Calu3 (cell line): Measurements from ENCODE around the gene MEX3D. TPM values are rescaled to one million over a fixed set of nuclear protein-coding genes. Genes with fewer than 3 reads are reported as not detected.

Source experiments
- BruUV-seq: library from RNA; stranded (reverse); fragments of 400-500 nt; replicated peaks from 2 replicates; lab custom pipeline; 2021; lab: Mats Ljungman, UMichigan
- CTCF ChIA-PET: fragments of 300-600 bp; sonication (Branson Sonifier 250); formaldehyde crosslinking; loops from one replicate; lab custom pipeline; 2022; ENCODE audit warnings: antibody characterized with exemption; lab: Charles Lee
- DNase-seq: peaks from one replicate; pipeline ENCODE4 v3.0.0; 2022
- H3K27ac Mint-ChIP-seq: one replicate; pipeline ENCODE4 v1.8.0; 2022; ENCODE audit warnings: mixed read lengths; ENCODE audit not compliant: unreplicated experiment
- H3K27me3 Mint-ChIP-seq: one replicate; pipeline ENCODE4 v1.8.0; 2022; ENCODE audit warnings: mixed read lengths; ENCODE audit not compliant: unreplicated experiment
- H3K36me3 Mint-ChIP-seq: one replicate; pipeline ENCODE4 v1.8.0; 2022; ENCODE audit warnings: mild to moderate bottlenecking, moderate library complexity, mixed read lengths; ENCODE audit not compliant: insufficient read depth, unreplicated experiment
- H3K4me1 Mint-ChIP-seq: one replicate; pipeline ENCODE4 v1.8.0; 2022; ENCODE audit warnings: mild to moderate bottlenecking, low read depth, mixed read lengths; ENCODE audit not compliant: unreplicated experiment
- H3K4me3 Mint-ChIP-seq: one replicate; pipeline ENCODE4 v1.8.0; 2022; ENCODE audit warnings: mild to moderate bottlenecking, low read depth, moderate library complexity, mixed read lengths; ENCODE audit not compliant: unreplicated experiment
- H3K9me3 Mint-ChIP-seq: one replicate; pipeline ENCODE4 v1.8.0; 2022; ENCODE audit warnings: low read depth, mixed read lengths; ENCODE audit not compliant: unreplicated experiment
- CTCF ChIP-seq: fragments of 200-600 bp; IDR thresholded peaks from one replicate; pipeline ENCODE4 v1.8.0; 2022; ENCODE audit warnings: antibody characterized with exemption; ENCODE audit not compliant: unreplicated experiment
- intact Hi-C: fragments of 100-400 bp; cut with micrococcal nuclease; formaldehyde crosslinking; loops from one replicate; pipeline ENCODE4 v1.10.0; 2022; ENCODE audit not compliant: unreplicated experiment
- total RNA-seq: library from RNA; stranded (reverse); gene quantifications from 2 replicates; pipeline ENCODE4 v1.2.3, GENCODE V29; 2022

Gene MEX3D
- total RNA-seq, 1 experiment from 2014 or later, result 41.4 TPM

DNA sequence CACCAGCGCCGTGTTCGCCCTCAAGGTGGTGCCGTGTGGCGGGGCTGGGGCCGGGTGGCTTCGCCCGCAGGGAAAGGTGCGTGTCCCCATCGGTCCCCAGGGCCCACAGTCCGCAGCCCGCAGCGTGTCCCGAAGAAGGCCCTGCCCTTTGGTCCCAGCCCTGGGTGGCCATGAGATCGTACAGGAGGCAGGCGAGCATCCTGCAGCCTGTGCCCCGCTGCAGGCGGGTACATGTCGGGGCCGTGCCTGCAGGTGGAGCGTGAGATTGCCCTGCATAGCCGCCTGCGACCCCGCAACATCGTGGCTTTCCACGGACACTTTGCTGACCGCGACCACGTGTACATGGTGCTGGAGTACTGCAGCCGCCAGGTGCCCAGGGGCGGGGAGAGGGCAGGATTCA lies 42.8 kb downstream of the MEX3D start:
- CTCF ChIA-PET, result no interaction called here
- no peak for TF ChIP-seq CTCF
- intact Hi-C loops, result no loop called here
- Mint-ChIP-seq H3K27ac (no peak overlapping the region), H3K4me1 (peaks cover 7% of the 10 kb centered on the region), H3K36me3 (no peaks in the 10 kb centered on the region), H3K27me3 (peaks cover 53% of the 10 kb centered on the region), H3K4me3 (no peak overlapping the region), H3K9me3 (no peaks in the 10 kb centered on the region)
- no peak for DNase-seq
- BruUV-seq, result no TSS peak

DNA sequence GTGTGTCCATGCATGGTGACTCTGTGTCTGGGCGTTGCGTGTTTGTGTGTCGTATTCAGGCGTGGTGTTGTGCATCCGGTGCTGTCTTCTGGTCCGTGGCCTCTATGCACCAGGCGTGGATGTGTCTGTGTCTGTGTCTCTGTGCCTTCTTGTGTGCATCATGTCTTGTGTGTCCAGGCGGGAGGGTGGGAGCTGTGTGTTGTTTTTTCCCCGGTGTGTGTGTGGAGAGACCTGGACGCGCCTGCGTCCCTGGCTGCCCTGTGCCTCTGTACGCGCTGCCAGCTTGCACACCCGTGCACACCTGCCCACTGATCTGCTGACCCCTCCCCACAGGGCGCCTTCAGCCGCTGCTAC lies 43.2 kb downstream of the MEX3D start:
- no peaks in the 10 kb centered on the region for H3K36me3 Mint-ChIP-seq
- no peak overlapping the region for H3K27ac Mint-ChIP-seq
- no peak overlapping the region for H3K4me3 Mint-ChIP-seq
- CTCF ChIA-PET, result no interaction called here
- no peak for DNase-seq
- no TSS peak for BruUV-seq
- H3K4me1 Mint-ChIP-seq, result peaks cover 7% of the 10 kb centered on the region
- peaks cover 49% of the 10 kb centered on the region for H3K27me3 Mint-ChIP-seq
- no peaks in the 10 kb centered on the region for H3K9me3 Mint-ChIP-seq
- TF ChIP-seq CTCF, result no peak
- intact Hi-C loops, result no loop called here

GRCh38 chr19:1524287-1524971 lies 43.7 kb downstream of the MEX3D start:
- H3K27me3 Mint-ChIP-seq, result peaks cover 44% of the 10 kb centered on the region
- no peaks in the 10 kb centered on the region for H3K36me3 Mint-ChIP-seq
- CTCF ChIA-PET, result no interaction called here
- H3K27ac Mint-ChIP-seq, result no peak overlapping the region
- H3K4me1 Mint-ChIP-seq, result peaks cover 7% of the 10 kb centered on the region
- BruUV-seq, result no TSS peak
- intact Hi-C loops, result no loop called here
- TF ChIP-seq CTCF, result no peak
- no peaks in the 10 kb centered on the region for H3K9me3 Mint-ChIP-seq
- no peak for DNase-seq
- no peak overlapping the region for H3K4me3 Mint-ChIP-seq

GRCh38 chr19:1523412-1524286 lies 44.5 kb downstream of the MEX3D start, which contains the start of gene PLK5:
Gene PLK5 (plus strand): TSS chr19:1524077. CDS start chr19:1526997, 2,920 bp downstream.
- no TSS peak for BruUV-seq
- CTCF ChIA-PET, result no interaction called here
- Mint-ChIP-seq H3K4me3 (no peak within 1 kb of the TSS), H3K27ac (no peak within 1 kb of the TSS), H3K36me3 (no peaks in the 10 kb centered on the region), H3K9me3 (no peaks in the 10 kb centered on the region), H3K4me1 (peaks cover 7% of the 10 kb centered on the region), H3K27me3 (peaks cover 44% of the 10 kb centered on the region)
- TF ChIP-seq CTCF, result no peak
- no peak for DNase-seq
- intact Hi-C loops, result no loop called here
